HFFc6 (cell line): ENCODE results near the gene PDGFRB. TPM values are rescaled to one million over a fixed set of nuclear protein-coding genes. Genes with fewer than 3 reads are reported as not detected.

Experiments used
- DNase-seq: peaks from one replicate; pipeline ENCODE4 v3.0.0-alpha.2; 2018
- H3K27ac Mint-ChIP-seq: 2 replicates; pipeline ENCODE4 v1.8.0; 2020; ENCODE audit warnings: mild to moderate bottlenecking, mixed read lengths
- H3K27me3 Mint-ChIP-seq: 2 replicates; pipeline ENCODE4 v1.8.0; 2021; ENCODE audit warnings: mild to moderate bottlenecking, moderate library complexity, mixed read lengths; ENCODE audit not compliant: insufficient read depth
- H3K36me3 Mint-ChIP-seq: 2 replicates; pipeline ENCODE4 v1.8.0; 2021; ENCODE audit warnings: low read depth, mixed read lengths
- H3K4me1 Mint-ChIP-seq: 2 replicates; pipeline ENCODE4 v1.8.0; 2020; ENCODE audit warnings: low read depth, mixed read lengths
- H3K4me3 Mint-ChIP-seq: 2 replicates; pipeline ENCODE4 v1.8.0; 2020; ENCODE audit warnings: mild to moderate bottlenecking, moderate library complexity, mixed read lengths
- H3K9me3 Mint-ChIP-seq: 2 replicates; pipeline ENCODE4 v1.8.0; 2020; ENCODE audit warnings: mild to moderate bottlenecking, mixed read lengths
- CTCF ChIP-seq: fragments of 200-600 bp; sonication (generic); IDR thresholded peaks from 2 replicates; pipeline ENCODE4 v1.5.0; 2021; ENCODE audit warnings: antibody characterized with exemption, mild to moderate bottlenecking
- total RNA-seq, 6 experiments: library from RNA; stranded (reverse); fragmentation: NEBNext Ultra II Directional; extraction: Animal tissue kit (Norgen Biotek cat#: 25700); gene quantifications; 2 replicates in 1 of 6; 3 replicates in 5 of 6; pipeline ENCODE4 v1.2.3, GENCODE V29; 2021

The PDGFRB gene
- total RNA-seq, 6 experiments from 2014 or later = 137 to 208 (median 180) TPM

GRCh38 chr5:150190503-150190979 is 34.9 kb upstream of the PDGFRB start:
- no peak overlapping the region for H3K4me3 Mint-ChIP-seq
- no peaks in the 10 kb centered on the region for H3K36me3 Mint-ChIP-seq
- H3K27ac Mint-ChIP-seq = no peak overlapping the region
- no peak for DNase-seq
- no peaks in the 10 kb centered on the region for H3K4me1 Mint-ChIP-seq
- H3K27me3 Mint-ChIP-seq = peaks cover 47% of the 10 kb centered on the region
- H3K9me3 Mint-ChIP-seq = no peaks in the 10 kb centered on the region
- TF ChIP-seq CTCF = no peak

GRCh38 chr5:150189728-150190502 is 34.3 kb upstream of the PDGFRB start, which contains the start of gene SLC6A7:
TSS of gene SLC6A7 (plus strand) at chr5:150190062. CDS start at chr5:150190328, 266 bp downstream.
- Mint-ChIP-seq H3K36me3 (no peaks in the 10 kb centered on the region), H3K27ac (no peak within 1 kb of the TSS), H3K4me3 (no peak within 1 kb of the TSS), H3K27me3 (peaks cover 49% of the 10 kb centered on the region), H3K4me1 (no peaks in the 10 kb centered on the region), H3K9me3 (no peaks in the 10 kb centered on the region)
- no peak for TF ChIP-seq CTCF
- no peak for DNase-seq

- Mint-ChIP-seq H3K27ac (no peak overlapping the region), H3K4me1 (no peaks in the 10 kb centered on the region), H3K27me3 (peaks cover 50% of the 10 kb centered on the region), H3K9me3 (no peaks in the 10 kb centered on the region), H3K36me3 (no peaks in the 10 kb centered on the region), H3K4me3 (no peak overlapping the region)
- DNase-seq = no peak
- TF ChIP-seq CTCF = no peak
These were observed 33.7 kb upstream of the PDGFRB start for GRCh38 chr5:150189326-150189725.

GRCh38 chr5:150188146-150188842 is 32.6 kb upstream of the PDGFRB start:
- H3K36me3 Mint-ChIP-seq = no peaks in the 10 kb centered on the region
- no peak for TF ChIP-seq CTCF
- H3K27me3 Mint-ChIP-seq = peaks cover 47% of the 10 kb centered on the region
- no peak for DNase-seq
- no peak overlapping the region for H3K27ac Mint-ChIP-seq
- no peaks in the 10 kb centered on the region for H3K9me3 Mint-ChIP-seq
- no peaks in the 10 kb centered on the region for H3K4me1 Mint-ChIP-seq
- no peak overlapping the region for H3K4me3 Mint-ChIP-seq

GRCh38 chr5:150186897-150187296 is 31.3 kb upstream of the PDGFRB start:
- H3K4me3 Mint-ChIP-seq = no peak overlapping the region

More at GRCh38 chr5:150186897-150187296, 31.3 kb upstream of the PDGFRB start:
- Mint-ChIP-seq H3K27me3 (peaks cover 45% of the 10 kb centered on the region), H3K36me3 (no peaks in the 10 kb centered on the region), H3K27ac (no peak overlapping the region), H3K9me3 (no peaks in the 10 kb centered on the region), H3K4me1 (peaks cover 5% of the 10 kb centered on the region)
- DNase-seq = no peak
- no peak for TF ChIP-seq CTCF
